HepG2 (cell line): ENCODE data around the gene HES2. TPM values are rescaled to one million over a fixed set of nuclear protein-coding genes. Genes with fewer than 3 reads are reported as not detected.

Source experiments
- CTCF ChIP-seq: sonication (generic); formaldehyde crosslinking; IDR thresholded peaks from 2 replicates; pipeline ENCODE4 v1.5.0; 2020; ENCODE audit warnings: mild to moderate bottlenecking, missing genetic modification reagents, moderate library complexity
- DR1 ChIP-seq: sonication (generic); formaldehyde crosslinking; IDR thresholded peaks from 2 replicates; pipeline ENCODE4 v1.8.0; 2021; ENCODE audit warnings: mild to moderate bottlenecking, missing genetic modification reagents, inconsistent platforms
- HNRNPL ChIP-seq: fragments of 200-400 bp; formaldehyde crosslinking; IDR thresholded peaks from 2 replicates; pipeline ENCODE4 v1.6.1; 2017; ENCODE audit warnings: mild to moderate bottlenecking, low read depth, low read length
- IRF1 ChIP-seq: sonication (generic); formaldehyde crosslinking; IDR thresholded peaks from 2 replicates; pipeline ENCODE4 v1.4.0; 2020; ENCODE audit warnings: low read depth, mild to moderate bottlenecking, missing genetic modification reagents
- KDM5B ChIP-seq: sonication (generic); formaldehyde crosslinking; IDR thresholded peaks from 2 replicates; pipeline ENCODE4 v1.4.0; 2020; ENCODE audit warnings: missing genetic modification reagents, mild to moderate bottlenecking, borderline replicate concordance
- MAFK ChIP-seq, 2 experiments: IDR thresholded peaks in 1 of 2; conservative IDR thresholded peaks in 1 of 2; 2 replicates each; pipeline ENCODE4 v1.6.1; 2011; ENCODE audit warnings: improper control_type of control experiment in 2 of 2, low read length in 2 of 2
- PATZ1 ChIP-seq: sonication (generic); formaldehyde crosslinking; IDR thresholded peaks from 2 replicates; pipeline ENCODE4 v1.4.0; 2020; ENCODE audit warnings: missing genetic modification reagents
- RARA ChIP-seq: IDR thresholded peaks from 2 replicates; pipeline ENCODE4 v1.6.1; 2016; ENCODE audit warnings: missing genetic modification reagents, missing compliant biosample characterization
- RFXAP ChIP-seq: sonication (generic); formaldehyde crosslinking; IDR thresholded peaks from 2 replicates; pipeline ENCODE4 v1.4.0; 2020; ENCODE audit warnings: missing genetic modification reagents, borderline replicate concordance
- SIN3B ChIP-seq: fragments of 150-350 bp; IDR thresholded peaks from 2 replicates; pipeline ENCODE4 v1.6.1; 2014; ENCODE audit warnings: low read length
- SOX6 ChIP-seq, 2 experiments: fragments of 450-650 bp in 1 of 2; sonication (generic) in 1 of 2; formaldehyde crosslinking in 1 of 2; IDR thresholded peaks; 2 replicates each; pipeline versions ENCODE4 v1.4.0 to v1.6.1; 2017 to 2020; ENCODE audit warnings: antibody characterized with exemption in 1 of 2, mild to moderate bottlenecking in 1 of 2, missing genetic modification reagents in 1 of 2
- SP4 ChIP-seq: sonication (generic); formaldehyde crosslinking; IDR thresholded peaks from 2 replicates; pipeline ENCODE4 v1.8.1; 2023; ENCODE audit warnings: mild to moderate bottlenecking, missing genetic modification reagents
- YEATS2 ChIP-seq: sonication (generic); formaldehyde crosslinking; IDR thresholded peaks from 2 replicates; pipeline ENCODE4 v1.4.0; 2020; ENCODE audit warnings: missing genetic modification reagents, borderline replicate concordance
- ZBTB21 ChIP-seq: sonication (generic); formaldehyde crosslinking; IDR thresholded peaks from 2 replicates; pipeline ENCODE4 v1.4.0; 2020; ENCODE audit warnings: missing genetic modification reagents
- ZBTB34 ChIP-seq: sonication (generic); formaldehyde crosslinking; IDR thresholded peaks from 2 replicates; pipeline ENCODE4 v1.8.0; 2022; ENCODE audit warnings: mild to moderate bottlenecking, missing genetic modification reagents
- ZNF12 ChIP-seq: sonication (generic); formaldehyde crosslinking; IDR thresholded peaks from 2 replicates; pipeline ENCODE4 v1.5.0; 2020; ENCODE audit warnings: missing genetic modification reagents
- ZNF160 ChIP-seq: sonication (generic); formaldehyde crosslinking; IDR thresholded peaks from 2 replicates; pipeline ENCODE4 v1.8.0; 2022; ENCODE audit warnings: mild to moderate bottlenecking, inconsistent platforms, missing genetic modification reagents
- ZNF329 ChIP-seq: sonication (generic); formaldehyde crosslinking; IDR thresholded peaks from 2 replicates; pipeline ENCODE4 v1.9.0; 2021; ENCODE audit warnings: low read depth, mild to moderate bottlenecking, missing genetic modification reagents
- ZNF556 ChIP-seq: sonication (generic); formaldehyde crosslinking; IDR thresholded peaks from 2 replicates; pipeline ENCODE4 v1.4.0; 2020; ENCODE audit warnings: mild to moderate bottlenecking, missing genetic modification reagents, borderline replicate concordance
- ZNF569 ChIP-seq: sonication (generic); formaldehyde crosslinking; IDR thresholded peaks from 2 replicates; pipeline ENCODE4 v1.5.0; 2020; ENCODE audit warnings: mild to moderate bottlenecking, missing genetic modification reagents, moderate library complexity, borderline replicate concordance
- ZNF768 ChIP-seq: sonication (generic); formaldehyde crosslinking; IDR thresholded peaks from 2 replicates; pipeline ENCODE4 v1.4.0; 2020; ENCODE audit warnings: missing genetic modification reagents
- polyA plus RNA-seq, 8 experiments: library from polyadenylated mRNA; depleted of rRNA in 3 of 8; stranded (reverse) in 7 of 8; unstranded in 1 of 8; fragments of >200 nt; fragmentation: Illumina TruSeq in 4 of 8; extraction: Trizol in 4 of 8; gene quantifications; 2 replicates each; pipeline versions ENCODE4 v1.2.1 to v1.2.3, GENCODE V29; 2011 to 2016; ENCODE audit warnings: low read depth in 4 of 8, missing spikeins in 1 of 8, mixed read lengths in 1 of 8; ENCODE audit not compliant: insufficient read depth in 1 of 8
- total RNA-seq, 5 experiments: library from RNA; depleted of rRNA; stranded (reverse); fragments of >200 nt; fragmentation: Illumina TruSeq; extraction: Trizol; gene quantifications; 2 replicates each; pipeline ENCODE4 v1.2.3, GENCODE V29; 2016; ENCODE audit warnings: low read depth in 1 of 5

Gene HES2
- total and polyA plus RNA-seq, 2 of the 13 experiments (the other 11 are each of a cell fraction or from before 2014, with no cell fraction given) = 0.11 to 0.17 TPM

- TF ChIP-seq SOX6 (IDR thresholded peaks at IDR 0.05) (no peak), SOX6 (CRISPR knock-in tag; IDR thresholded peaks at IDR 0.05) (no peak), RFXAP (CRISPR knock-in tag) (0 out of 2 replicates have a peak, but pooled peaks have one; percentile 32), ZBTB34 (0 out of 2 replicates have a peak, but pooled peaks have one; percentile 55), ZNF12 (CRISPR knock-in tag) (no peak), YEATS2 (CRISPR knock-in tag) (no peak), MAFK (conservative IDR thresholded peaks at IDR 0.05 in 1 of 2, IDR thresholded peaks at IDR 0.05 in 1 of 2; ENCODE audit: low read length in 2 of 2) (no peak), ZNF160 (CRISPR knock-in tag) (no peak), IRF1 (CRISPR knock-in tag) (no peak), ZNF556 (CRISPR knock-in tag) (peak; percentile 31; the same call in 1 of the 2 replicates), CTCF (CRISPR knock-in tag) (peak; percentile 27; the same call in 1 of the 2 replicates), ZBTB21 (no peak), HNRNPL (0 out of 2 replicates have a peak, but pooled peaks have one; percentile 51), ZNF329 (CRISPR knock-in tag) (peak; percentile 33; the same call in 1 of the 2 replicates), DR1 (CRISPR knock-in tag) (no peak), ZNF569 (CRISPR knock-in tag) (no peak), KDM5B (CRISPR knock-in tag) (no peak), ZNF768 (CRISPR knock-in tag) (peak; percentile 98), RARA (0 out of 2 replicates have a peak, but pooled peaks have one; percentile 12), SP4 (CRISPR knock-in tag) (peak; percentile 23; the same call in 1 of the 2 replicates), SIN3B (no peak), PATZ1 (CRISPR knock-in tag) (peak; percentile 39; the same call in 1 of the 2 replicates)
These were observed 29.3 kb upstream of the HES2 start (continued) for GRCh38 chr1:6448749-6449631.
